ENCODE measurements around the gene PDE1C.

PDE1C gene

DNA sequence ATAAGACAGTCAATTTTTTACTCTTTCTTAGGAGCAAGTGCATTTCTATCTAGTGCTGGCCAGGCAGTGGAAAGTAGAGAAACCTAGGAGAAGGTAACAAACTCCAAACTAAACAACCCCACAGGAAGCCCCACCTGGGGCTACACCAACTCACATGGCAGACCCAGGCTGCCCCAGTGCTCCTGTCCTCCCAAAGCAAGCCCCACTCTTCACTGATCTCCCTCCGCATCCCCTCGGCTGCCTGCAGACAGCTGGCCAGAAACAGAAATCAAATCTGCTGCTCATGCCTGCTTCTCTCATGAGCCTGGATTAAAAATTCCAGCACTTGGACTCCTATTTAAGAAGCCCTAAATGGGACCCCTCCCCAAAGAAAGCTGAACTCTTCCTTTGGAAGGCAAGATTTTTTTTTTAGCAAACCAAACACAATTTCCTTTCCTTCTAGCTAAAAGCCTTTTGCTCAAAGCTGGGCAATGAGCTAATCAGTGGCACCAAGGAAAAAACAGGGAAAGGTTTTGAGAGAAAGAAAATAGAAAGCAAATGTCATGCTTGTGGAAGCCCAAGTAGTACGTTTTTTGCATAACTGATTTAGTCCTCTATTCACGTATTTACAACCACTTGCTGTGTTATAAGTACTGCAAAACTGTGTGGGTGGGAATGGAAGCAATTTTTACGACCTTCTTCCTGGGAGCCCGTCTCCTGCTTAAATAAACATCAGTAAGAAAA lies 10.8 kb downstream of the PDE1C start:
- DNase-seq (ENCODE audit: low read depth) = no peak
- no peak overlapping the region for H3K4me3 ChIP-seq (ENCODE audit: low read depth, low read length)
- TF ChIP-seq, protein P1, sequence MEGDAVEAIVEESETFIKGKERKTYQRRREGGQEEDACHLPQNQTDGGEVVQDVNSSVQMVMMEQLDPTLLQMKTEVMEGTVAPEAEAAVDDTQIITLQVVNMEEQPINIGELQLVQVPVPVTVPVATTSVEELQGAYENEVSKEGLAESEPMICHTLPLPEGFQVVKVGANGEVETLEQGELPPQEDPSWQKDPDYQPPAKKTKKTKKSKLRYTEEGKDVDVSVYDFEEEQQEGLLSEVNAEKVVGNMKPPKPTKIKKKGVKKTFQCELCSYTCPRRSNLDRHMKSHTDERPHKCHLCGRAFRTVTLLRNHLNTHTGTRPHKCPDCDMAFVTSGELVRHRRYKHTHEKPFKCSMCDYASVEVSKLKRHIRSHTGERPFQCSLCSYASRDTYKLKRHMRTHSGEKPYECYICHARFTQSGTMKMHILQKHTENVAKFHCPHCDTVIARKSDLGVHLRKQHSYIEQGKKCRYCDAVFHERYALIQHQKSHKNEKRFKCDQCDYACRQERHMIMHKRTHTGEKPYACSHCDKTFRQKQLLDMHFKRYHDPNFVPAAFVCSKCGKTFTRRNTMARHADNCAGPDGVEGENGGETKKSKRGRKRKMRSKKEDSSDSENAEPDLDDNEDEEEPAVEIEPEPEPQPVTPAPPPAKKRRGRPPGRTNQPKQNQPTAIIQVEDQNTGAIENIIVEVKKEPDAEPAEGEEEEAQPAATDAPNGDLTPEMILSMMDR (IDR thresholded peaks at IDR 0.05; ENCODE audit: control insufficient read depth, extremely low read depth, insufficient read depth) = no peak

DNA sequence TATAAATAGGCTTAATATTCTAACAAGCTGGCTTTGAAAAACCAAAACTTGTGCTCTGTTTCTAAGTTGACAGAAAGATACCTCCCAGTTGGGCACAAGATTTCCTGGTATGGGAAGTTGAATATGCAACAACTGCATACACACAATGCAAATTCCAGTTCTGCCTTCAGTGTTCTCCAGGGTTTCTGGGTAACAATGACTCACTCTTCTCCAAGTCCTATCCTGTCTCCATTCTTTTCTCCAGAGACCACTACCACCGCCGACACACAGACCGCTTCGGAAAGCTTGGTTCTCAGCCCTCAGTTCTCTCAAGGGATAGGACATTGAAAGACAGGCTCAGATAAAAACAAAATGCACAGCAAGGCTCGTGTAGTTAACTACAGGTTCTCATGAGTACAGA lies 12.2 kb downstream of the PDE1C start:
- TF ChIP-seq, protein P1 (IDR thresholded peaks at IDR 0.05; ENCODE audit: control insufficient read depth, extremely low read depth, insufficient read depth) = no peak
- H3K4me3 ChIP-seq (ENCODE audit: low read depth, low read length) = no peak overlapping the region
- no peak for DNase-seq (ENCODE audit: low read depth)

DNA sequence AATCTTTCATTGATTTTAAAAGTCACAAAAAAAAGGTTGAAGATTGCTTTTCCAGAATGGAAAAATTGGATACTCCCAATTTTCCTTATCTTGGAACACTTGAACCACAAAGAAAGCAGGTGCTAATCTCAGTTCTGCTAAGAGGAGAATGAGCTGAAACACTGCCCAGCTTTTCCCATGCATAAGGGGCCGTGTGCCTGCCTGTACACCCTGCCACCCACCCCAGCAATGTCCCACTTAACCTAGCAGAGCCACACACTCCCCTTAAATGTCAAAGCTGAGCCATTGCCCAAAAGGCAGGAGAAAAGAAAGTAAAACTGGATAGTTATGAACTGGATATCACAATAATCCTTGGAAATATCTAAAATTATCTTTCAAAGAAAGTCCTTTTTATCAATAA lies 13.4 kb downstream of the PDE1C start:
- H3K4me3 ChIP-seq (ENCODE audit: low read depth, low read length) = no peak overlapping the region
- TF ChIP-seq, protein P1 (IDR thresholded peaks at IDR 0.05; ENCODE audit: control insufficient read depth, extremely low read depth, insufficient read depth) = no peak
- no peak for DNase-seq (ENCODE audit: low read depth)

DNA sequence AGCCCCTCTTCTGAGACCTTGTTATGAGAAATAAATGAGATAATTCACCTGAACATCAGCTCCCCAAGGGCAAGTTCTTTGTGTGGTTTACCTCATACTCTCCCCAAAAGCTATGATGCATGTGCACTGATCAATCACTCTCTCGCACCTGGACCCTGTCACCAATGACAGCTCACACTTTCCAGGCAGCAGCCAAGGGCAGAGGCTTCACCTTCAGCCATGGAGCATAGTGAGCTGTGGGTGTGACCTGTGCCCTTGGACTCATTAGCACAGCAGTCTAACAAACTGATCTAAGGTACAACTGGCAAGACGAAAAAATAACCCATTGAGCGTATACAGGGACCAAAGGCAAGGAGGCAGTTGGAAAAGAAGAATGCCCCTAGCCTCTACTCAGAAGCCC lies 17.0 kb downstream of the PDE1C start:
- H3K4me3 ChIP-seq (ENCODE audit: low read depth, low read length) = no peak overlapping the region
- TF ChIP-seq, protein P1 (IDR thresholded peaks at IDR 0.05; ENCODE audit: control insufficient read depth, extremely low read depth, insufficient read depth) = no peak
- no peak for DNase-seq (ENCODE audit: low read depth)

DNA sequence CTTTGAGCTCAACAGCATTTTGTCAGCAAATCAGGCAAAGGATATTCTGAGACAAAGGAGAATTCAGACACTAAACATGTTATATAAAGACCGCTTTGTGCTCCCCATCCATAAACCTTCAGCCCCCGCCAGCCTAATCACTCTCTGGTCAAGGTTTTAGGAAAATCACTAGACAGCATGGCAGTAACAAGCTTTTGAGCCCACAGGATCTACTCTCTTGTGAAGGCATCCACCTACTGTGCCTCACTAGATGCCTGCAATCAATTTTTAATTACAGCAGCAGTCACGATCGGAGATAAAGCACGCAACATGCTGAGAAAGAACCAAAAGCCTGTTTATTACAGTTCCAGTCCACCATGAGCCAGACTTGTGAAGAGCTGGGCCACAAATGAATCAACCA lies 19.1 kb downstream of the PDE1C start:
- no peak overlapping the region for H3K4me3 ChIP-seq (ENCODE audit: low read depth, low read length)
- DNase-seq (ENCODE audit: low read depth) = no peak
- TF ChIP-seq, protein P1 (IDR thresholded peaks at IDR 0.05; ENCODE audit: control insufficient read depth, extremely low read depth, insufficient read depth) = no peak

DNA sequence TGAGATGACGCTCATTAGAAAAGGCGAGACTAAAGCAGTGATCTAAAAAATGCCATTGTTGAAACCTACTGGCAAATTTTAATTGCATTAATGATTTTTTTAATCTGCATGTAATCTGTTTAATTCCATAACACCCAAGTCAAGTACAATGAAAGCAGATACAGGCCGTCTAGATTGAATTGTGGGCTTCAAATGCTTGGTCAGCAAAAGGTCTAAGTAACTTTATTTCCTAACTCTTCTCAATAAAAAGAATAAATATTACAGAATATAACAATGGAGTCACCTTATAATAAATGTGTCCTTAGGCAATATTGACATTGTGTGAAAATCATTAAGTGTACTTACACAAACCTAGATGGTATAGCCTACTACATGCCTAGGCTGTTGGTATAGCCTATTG lies 20.6 kb downstream of the PDE1C start:
- TF ChIP-seq, protein P1 (IDR thresholded peaks at IDR 0.05; ENCODE audit: control insufficient read depth, extremely low read depth, insufficient read depth) = no peak
- H3K4me3 ChIP-seq (ENCODE audit: low read depth, low read length) = no peak overlapping the region
- no peak for DNase-seq (ENCODE audit: low read depth)

DNA sequence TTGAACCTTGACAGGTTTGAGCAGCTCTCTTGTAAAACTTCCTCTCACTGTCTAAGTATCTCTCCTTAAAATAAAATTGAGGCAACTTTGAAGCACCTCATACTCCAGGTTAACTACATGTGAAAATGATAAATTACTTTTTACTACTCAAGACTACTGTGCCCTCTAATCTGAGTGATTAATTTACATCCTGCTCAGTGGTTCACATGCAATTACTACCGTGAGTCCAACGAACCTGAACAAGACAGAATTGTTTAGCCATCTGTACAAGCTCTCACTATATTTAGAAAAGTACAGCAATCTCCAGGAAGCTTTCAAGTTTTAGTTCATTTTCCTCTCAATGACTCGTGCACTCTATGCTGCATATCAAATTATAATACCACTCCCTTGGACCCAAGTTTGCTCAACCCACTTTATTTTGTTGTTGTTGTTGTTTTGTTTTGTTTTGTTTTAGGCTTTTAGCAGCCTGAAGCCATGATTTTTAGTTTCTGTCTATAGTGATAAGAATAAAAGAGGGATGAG lies 21.2 kb downstream of the PDE1C start:
- TF ChIP-seq, protein P1 (IDR thresholded peaks at IDR 0.05; ENCODE audit: control insufficient read depth, extremely low read depth, insufficient read depth) = no peak
- no peak for DNase-seq (ENCODE audit: low read depth)
- no peak overlapping the region for H3K4me3 ChIP-seq (ENCODE audit: low read depth, low read length)
